ENCODE measurements around the gene NFKB1.
A peak's percentile ranks its signal among the peaks of the same experiment; 100 is the strongest.
"Not testable (repeated sequence)": the region's sequence is repeated elsewhere in the genome, so short reads cannot be mapped to it uniquely, and the experiment has no call there.

NFKB1 gene

GRCh38 chr4:102599886-102600285 is 98.7 kb downstream of the NFKB1 start:
- DNase-seq = no peak

DNA sequence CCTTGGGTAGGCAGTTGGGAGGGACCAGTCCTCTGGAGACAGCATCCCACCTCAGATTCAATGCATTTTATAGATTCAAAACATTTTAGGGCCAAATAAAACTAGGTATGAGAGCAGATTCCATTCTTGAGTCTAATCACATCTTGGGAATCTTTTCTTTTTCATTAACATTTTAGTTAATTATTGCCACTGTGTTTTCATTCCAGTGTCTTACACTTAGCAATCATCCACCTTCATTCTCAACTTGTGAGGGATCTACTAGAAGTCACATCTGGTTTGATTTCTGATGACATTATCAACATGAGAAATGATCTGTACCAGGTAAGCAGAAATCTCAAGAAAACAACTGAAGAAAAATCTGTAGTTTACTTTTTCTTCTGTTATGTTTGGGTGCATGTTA is 99.5 kb downstream of the NFKB1 start:
- no peak for DNase-seq

DNA sequence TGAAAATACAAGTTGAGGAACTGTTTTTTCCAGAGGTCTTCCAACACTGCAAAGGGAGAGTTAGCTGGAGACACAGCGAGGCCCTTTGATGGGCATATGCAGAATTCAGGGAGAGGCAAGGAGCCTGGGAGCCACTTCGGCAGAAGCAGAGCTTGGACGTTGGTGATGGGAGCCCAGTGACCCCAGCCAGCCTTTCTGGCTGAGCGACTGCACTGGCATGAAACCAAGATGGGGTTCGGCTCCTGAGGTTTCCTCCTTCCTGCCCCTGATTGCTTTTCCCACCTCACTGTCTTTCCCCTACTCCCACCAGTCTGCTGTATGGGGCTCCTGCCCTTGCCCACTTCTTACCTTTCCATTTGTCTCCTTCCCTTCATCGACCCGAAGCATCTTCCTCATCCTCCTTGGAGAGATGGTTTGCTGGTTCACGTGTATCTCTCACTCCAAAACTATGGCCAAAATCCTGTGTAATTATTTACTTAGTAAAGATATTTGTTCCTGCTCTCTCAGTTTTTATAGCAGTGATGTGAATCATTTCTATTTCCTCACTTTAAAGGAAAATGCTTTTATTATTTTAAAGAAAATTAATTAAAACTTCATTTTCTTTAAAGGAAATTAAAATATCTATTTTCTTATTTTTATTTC is 100.5 kb downstream of the NFKB1 start:
- no peak for DNase-seq

DNA sequence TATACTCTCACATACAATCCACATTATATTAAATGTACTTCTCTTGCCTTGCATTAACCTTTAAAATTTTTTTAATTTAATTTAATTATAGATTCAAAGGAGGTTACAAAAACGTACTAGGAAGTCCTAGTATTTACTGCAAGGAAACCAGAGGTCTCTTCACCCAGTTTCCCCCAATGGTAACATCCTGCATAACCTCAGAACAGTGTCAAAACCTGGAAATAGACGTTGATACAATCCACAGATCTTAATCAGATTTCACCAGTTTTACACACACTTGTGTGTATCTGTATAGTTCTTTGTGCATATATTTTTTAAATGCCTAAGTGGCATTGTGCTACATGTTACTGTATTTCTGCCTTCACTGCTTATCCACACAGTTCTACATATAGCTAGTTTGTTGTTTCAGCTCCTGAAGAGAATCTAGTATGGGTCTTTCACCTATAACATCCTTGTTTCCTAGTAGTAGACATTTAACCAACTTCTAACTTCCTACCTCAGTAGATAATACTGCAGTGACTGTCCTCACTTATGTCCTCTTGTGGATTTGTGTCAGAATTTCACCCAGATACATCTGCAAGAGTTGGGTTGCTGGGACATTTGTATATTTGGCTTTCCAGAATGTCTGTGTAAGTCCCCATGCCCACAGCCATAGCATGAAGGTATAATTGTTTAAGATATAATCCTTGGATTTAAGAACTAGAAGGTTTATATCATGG is 103.2 kb downstream of the NFKB1 start:
- peak in 1 of 5 donors; percentile 39 for DNase-seq

- no peak for DNase-seq
These were observed 105.1 kb downstream of the NFKB1 start for GRCh38 chr4:102606261-102606660.

DNA sequence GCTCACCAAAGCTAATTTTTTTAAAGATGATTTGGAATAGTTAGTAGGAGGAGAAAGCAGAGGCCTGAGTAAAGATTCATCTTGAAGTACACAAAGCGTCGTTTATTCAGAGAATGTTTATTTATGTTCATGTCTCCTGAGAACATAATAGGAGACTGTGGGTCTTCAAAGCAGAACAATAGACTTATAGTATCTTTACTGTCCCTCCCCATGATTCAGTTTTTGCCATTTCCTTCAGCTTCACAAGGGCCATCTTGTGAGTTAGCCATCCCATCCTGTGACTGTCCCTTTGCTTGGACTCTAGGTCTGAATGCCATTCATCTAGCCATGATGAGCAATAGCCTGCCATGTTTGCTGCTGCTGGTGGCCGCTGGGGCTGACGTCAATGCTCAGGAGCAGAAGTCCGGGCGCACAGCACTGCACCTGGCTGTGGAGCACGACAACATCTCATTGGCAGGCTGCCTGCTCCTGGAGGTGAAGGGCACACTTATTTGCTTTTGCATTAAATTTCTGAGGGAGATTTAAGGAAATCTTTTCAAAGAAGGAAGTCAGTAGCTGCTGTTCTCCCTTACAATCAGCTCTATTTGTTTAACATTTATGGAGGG is 105.8 kb downstream of the NFKB1 start:
- no peak for DNase-seq

- DNase-seq = no peak
These were observed 107.0 kb downstream of the NFKB1 start for GRCh38 chr4:102608190-102608589.

GRCh38 chr4:102610007-102610406 is 108.8 kb downstream of the NFKB1 start:
- no peak for DNase-seq

GRCh38 chr4:102610476-102610875 is 109.3 kb downstream of the NFKB1 start:
- no peak for DNase-seq

GRCh38 chr4:102612210-102612609 is 111.1 kb downstream of the NFKB1 start:
- no peak for DNase-seq

- peak in 2 of 5 donors; percentile 25 to 81 for DNase-seq
These were observed 111.7 kb downstream of the NFKB1 start for GRCh38 chr4:102612824-102613366.

DNA sequence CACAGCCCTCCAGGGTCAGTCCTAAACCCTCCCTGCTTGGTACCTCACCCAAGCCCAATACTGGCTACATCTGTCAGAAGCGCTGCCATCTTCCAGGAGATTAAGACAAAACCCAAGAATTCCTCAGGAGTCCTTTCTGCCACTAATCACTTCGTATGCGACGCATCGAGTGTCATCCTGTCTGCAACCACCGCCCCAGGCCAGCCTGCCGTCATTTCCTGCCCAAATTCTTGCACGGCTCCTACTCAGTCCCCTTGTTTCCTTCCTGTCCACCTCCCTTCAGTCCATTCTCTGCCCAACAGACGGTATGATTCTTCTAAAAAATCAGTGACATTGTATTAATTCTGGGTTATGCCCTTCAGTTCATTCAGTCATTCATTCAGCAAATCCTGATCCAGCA is 113.6 kb downstream of the NFKB1 start:
- DNase-seq = peak in 2 of 5 donors; percentile 14 to 67

DNA sequence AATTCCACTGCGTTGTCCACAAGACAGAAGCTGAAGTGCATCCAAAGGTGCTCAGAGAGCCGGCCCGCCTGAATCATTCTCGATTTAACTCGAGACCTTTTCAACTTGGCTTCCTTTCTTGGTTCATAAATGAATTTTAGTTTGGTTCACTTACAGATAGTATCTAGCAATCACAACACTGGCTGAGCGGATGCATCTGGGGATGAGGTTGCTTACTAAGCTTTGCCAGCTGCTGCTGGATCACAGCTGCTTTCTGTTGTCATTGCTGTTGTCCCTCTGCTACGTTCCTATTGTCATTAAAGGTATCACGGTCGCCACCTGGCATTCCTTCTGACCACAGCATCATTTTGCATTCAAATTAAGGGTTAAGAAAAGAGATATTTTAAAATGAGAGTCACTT is 115.5 kb downstream of the NFKB1 start:
- peak in 1 of 5 donors; percentile 62 for DNase-seq

DNA sequence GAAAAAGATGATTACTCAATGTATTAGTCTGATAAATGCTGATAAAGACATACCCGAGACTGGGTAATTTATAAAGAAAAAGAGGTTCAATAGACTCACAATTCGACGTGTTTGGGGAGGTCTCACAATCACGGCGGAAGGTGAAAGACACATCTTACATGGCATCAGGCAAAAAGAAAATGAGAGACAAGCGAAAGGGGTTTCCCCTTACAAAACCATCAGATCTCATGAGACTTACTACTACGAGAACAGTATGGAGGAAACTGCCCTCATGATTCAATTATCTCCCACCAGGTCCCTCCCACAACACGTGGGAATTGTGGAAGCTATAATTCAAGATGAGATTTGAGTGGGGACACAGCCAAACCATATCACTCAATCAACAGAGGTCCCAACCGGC is 117.9 kb downstream of the NFKB1 start:
- DNase-seq = not testable (repeated sequence)

DNA sequence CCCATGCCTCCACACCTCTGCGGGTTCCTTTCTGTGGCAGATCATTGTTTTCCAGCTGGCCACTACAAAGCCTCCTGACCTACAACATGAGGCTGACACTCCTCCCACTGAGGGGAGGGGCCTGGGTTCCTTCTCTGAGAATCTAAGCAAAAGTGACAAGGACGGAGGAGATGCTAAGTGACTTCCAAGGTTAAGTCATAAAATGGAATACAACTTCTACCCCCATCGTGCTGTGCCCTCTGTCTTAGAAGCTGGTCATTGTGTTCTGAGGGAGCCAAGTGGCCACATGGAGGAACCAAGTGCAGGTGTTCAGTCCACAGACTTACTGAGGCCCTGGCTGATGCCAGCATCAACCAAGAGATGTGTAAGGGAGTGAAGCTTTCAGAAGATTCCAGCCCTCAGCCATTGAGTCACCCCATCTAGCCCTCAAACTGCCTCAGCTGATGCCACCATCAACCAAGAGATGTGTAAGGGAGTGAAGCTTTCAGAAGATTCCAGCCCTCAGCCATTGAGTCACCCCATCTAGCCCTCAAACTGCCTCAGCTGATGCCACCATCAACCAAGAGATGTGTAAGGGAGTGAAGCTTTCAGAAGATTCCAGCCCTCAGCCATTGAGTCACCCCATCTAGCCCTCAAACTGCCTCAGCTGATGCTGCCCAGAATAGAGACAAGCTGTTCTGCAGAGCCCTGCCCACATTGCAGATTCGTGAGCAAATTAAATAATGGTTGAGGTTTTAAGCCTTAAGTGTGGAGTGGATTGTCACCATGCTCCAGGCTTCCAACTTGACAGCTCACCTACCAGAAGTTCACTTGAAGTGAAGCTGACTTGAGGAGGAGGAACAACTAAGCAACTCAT is 118.8 kb downstream of the NFKB1 start:
- not testable (repeated sequence) for DNase-seq

DNA sequence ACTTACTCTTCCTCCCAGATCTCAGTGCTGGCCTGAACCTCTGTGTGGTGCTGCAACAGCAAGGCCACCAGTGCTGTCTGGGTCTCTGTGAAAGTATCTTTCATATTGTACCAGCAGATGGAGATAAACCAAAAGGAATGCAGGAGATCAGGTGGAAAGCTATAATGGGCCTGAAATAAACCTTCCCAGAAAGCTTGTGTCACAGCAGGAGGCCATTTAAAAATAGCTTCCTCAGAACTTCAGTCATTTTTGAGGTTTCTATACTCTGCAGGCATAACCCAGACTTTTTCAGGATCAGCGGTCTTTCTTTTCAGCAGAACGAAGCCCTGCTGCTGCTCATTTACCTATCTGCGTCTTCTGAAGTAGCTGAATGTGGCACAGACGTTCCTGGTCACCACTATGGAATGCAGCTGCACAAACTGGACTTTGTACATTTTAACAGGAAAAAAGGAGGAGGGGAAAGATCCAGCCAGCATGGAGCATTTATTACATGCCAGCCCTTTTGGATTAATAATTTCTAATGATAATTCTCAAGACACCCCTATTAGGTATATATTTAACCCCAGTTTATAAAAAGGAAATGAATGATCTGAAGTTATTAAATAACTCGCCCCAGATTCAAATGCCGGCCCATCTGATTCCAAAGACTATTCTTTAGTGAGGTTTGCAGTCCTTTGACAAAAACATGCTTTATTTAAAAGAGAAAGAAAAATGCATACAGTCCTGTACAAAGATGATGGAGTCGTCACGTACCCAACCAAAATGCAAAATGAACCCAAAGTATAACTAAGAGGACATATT is 119.7 kb downstream of the NFKB1 start:
- peak in 1 of 5 donors; percentile 38 for DNase-seq

DNA sequence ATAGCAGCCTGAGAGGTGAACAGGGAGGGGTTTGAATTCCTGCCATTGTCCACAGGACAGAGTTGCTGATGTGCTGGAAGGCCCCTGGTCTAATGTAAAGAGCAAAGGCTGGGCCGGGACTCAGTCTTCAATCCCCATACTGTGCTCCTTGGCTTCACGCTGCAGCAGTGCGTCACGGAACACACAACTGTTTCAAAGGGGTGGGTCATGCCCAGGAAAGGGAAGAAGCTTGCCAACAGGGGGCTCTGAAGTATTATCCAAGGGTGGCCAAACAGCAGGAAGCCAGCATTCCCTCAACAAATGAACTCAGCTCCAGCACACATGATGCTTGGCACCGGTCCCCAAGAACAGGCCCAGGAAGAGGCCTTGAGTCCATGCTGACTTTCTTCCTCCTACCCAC is 122.5 kb downstream of the NFKB1 start:
- DNase-seq = no peak

GRCh38 chr4:102624505-102624904 is 123.3 kb downstream of the NFKB1 start:
- no peak for DNase-seq

DNA sequence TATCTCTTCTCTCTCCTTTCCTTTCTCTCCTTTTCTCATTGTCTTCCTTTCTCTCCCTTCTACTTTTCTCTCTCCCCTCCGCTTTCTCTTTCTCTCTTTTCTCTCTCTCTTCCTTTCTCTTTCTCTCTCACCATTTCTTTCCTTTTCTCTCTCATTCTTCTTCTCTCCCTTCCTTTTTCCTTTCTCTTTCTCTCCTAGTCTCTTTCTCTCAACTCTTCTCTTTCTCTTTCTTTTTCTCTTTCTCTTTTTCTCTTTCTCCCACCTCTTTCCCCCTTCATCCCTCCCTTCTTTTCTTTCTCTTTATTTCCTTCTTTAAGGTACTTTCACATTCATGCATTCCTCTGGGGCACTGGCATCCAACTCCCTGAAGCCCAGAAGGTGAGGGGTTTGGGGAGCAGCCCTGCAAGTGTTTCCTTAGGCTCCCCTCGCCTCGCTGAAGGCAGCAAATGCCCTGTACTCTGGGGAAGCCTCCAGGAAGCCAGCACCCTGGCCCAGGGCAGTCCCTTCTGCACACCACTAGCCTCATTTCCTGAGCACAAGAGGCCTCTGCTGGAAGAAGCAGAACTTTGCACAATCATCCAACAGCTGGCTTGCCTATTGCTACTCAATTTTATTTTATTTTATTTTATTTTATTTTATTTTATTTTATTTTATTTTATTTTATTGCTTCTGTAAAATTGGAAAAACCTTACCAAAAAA is 124.2 kb downstream of the NFKB1 start:
- DNase-seq = peak; percentile 35 to 85 (median 54)

GRCh38 chr4:102627831-102628523 is 126.8 kb downstream of the NFKB1 start:
- DNase-seq = peak in 1 of 5 donors; percentile 36

GRCh38 chr4:102629673-102630072 is 128.5 kb downstream of the NFKB1 start:
- DNase-seq = no peak

Data from T-helper 1 cell (primary cell).